GM19438 (cell line): Measurements from ENCODE around the gene POU2AF2.
"Not testable (repeated sequence)": the region's sequence is repeated elsewhere in the genome, so short reads cannot be mapped to it uniquely, and the experiment has no call there.

Experiments used
- ATAC-seq: cut with Tn5 transposase; IDR thresholded peaks from one replicate; pipeline ENCODE4 v1.9.1; 2021; ENCODE audit warnings: low read depth; ENCODE audit not compliant: unreplicated experiment

POU2AF2 gene

GRCh38 chr11:111245425-111245824 is at the start of gene POU2AF2:
Gene POU2AF2, plus strand, starts transcription at chr11:111245725. Its CDS starts 129 bp downstream, at chr11:111245854.
- ATAC-seq: no peak

- no peak for ATAC-seq
Measured at GRCh38 chr11:111200010-111200534, 45.5 kb upstream of the POU2AF2 start.

- ATAC-seq: no peak
Measured at GRCh38 chr11:111204211-111204610, 41.3 kb upstream of the POU2AF2 start.

DNA sequence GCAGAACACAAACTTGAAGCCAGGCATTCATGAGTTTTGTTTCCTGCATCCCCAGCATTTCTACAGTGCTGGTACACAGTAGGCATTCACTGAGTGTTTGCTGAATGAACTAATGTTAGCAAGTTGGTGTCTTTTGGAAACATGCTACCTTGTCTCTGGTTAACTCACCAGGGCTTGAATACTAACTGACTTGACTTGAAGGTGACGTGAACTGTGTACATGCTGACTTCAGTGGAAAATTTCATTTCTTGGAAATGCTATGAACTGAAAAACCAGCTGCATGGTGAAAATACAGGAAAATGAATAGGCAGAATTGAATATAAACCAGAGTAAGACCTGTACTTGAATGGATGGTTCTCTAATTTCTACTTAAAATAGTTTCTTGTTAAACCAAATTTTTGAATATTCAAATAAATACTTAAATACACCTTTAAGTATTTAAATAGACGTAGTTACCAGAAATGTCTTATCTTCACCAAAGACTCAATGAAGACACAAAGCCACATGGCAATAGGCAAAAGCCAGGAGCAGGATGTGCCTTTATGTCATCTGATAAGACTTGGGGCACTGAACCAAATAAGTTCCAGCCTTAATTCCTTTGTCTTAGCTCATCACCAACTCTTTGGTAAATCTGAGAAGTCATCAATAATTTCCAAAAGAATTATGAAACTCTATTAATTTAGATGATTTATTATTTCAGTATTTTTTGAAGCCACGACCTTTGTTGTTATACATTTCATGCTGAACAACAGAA is 39.7 kb upstream of the POU2AF2 start:
- no peak for ATAC-seq

DNA sequence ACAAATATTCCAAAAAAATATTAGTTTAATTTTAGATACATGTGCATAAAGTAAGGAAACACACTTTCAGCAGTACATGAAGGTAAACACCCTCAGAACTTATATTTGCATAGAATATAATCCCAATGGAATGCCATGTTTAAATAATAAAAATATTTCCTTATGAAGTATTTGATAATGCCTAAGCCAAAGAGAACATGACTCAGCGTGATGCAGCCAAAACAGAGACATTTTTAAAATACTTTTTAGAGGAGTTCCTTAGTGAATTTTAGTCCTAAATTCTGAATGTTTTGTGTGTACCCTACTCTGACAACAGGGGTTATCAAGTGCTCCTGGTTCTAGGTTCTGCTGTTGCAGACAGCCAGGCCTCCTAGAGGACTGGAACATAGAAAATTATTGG is 39.1 kb upstream of the POU2AF2 start:
- no peak for ATAC-seq

GRCh38 chr11:111207213-111207612 is 38.3 kb upstream of the POU2AF2 start:
- no peak for ATAC-seq

DNA sequence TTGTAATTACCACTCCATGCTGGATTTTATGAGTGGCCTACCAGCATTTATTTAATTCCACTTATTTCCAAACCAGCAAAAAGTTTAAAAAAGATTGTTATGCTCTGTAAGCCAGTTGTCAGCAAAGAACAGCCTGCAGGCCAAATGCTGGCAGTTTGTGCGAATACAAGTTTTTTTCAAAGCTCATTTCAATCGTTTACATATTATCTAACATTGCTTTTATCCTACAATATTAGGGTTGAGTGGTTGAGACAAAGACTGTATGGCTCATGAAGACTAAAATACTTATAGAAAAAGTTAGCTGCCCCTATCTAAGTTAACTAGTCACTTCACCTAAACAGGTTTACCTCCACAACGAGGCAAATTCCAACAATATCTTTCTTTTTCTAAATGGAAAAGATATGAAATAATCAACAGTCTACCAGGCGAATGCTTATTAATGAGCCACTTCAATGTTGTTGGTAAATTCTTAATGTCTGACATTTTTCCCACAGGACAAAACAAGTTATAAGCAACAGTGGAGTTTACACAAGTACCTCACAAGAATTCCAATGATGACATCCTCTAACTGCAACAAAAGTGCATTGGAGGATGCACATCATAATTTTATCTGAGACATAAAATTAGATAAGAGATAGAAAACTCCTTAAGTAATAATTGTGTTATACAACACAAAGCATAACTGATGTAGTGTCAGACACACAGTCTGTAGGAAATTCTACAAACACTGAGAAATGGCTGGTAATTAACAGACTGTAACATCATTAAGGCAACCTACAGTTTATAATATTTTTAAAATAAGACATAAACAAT is 35.8 kb upstream of the POU2AF2 start:
- no peak for ATAC-seq

- no peak for ATAC-seq
Measured at GRCh38 chr11:111213256-111213655, 32.3 kb upstream of the POU2AF2 start.

DNA sequence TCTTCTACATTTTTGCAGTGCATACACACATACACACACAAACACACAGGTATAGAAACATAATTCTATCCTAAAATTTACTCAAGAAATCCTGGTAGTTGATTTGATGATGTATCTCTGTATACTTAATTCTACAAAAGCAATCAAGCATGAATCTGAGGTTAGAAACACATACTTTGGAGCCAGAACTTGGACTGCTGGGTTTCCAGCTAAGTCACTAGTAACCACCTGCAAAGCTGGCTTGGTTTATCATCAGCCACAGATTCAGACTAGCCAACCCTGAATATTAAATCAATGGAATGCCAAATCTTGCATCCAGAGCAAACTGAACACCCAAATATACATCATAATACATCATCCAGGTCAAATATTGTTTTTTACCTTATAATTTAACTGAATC is 24.8 kb upstream of the POU2AF2 start:
- no peak for ATAC-seq

- no peak for ATAC-seq
Measured at GRCh38 chr11:111221208-111221607, 24.3 kb upstream of the POU2AF2 start.

GRCh38 chr11:111221936-111222335 is 23.6 kb upstream of the POU2AF2 start:
- not testable (repeated sequence) for ATAC-seq

DNA sequence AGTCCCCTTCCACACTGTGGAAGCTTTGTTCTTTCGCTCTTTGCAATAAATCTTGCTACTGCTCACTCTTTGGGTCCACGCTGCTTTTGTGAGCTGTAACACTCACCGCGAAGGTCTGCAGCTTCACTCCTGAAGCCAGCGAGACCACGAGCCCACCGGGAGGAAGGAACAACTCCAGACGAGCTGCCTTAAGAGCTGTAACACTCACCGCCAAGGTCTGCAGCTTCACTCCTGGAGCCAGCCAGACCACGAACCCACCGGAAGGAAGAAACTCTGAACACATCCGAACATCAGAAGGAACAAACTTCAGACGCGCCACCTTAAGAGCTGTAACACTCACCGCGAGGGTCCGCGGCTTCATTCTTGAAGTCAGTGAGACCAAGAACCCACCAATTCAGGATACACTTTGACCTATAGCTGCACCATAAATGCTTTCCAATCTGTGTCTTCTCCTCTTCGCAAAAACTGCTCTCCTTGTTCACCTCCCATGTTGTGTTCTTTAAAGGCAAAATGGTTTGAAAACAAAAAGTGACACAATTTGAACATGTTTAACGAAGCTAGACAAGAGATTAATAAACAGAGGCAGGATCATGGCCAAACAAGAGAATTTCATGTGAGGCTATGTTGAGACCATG is 22.6 kb upstream of the POU2AF2 start:
- ATAC-seq: not testable (repeated sequence)

GRCh38 chr11:111225881-111226280 is 19.6 kb upstream of the POU2AF2 start:
- no peak for ATAC-seq

GRCh38 chr11:111229604-111230003 is 15.9 kb upstream of the POU2AF2 start:
- no peak for ATAC-seq

DNA sequence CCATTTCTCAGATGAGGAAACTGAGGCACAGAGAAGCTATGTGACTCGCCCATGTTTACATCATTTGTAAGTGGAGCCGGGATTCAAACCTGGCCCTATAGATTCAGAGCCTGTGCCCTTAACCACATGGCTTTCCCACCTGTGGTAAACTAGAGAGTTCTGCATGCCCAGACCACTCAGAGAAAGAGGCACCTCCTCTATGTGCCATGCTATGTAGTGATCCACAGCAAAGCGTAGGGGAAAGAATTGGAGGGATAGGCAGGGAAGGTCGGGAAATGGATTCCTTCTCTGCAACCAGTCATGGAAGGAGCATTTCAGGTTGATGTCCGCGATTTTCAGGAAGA is 15.4 kb upstream of the POU2AF2 start:
- peak; percentile 27 for ATAC-seq

GRCh38 chr11:111231836-111232235 is 13.7 kb upstream of the POU2AF2 start:
- ATAC-seq: no peak

GRCh38 chr11:111236383-111236782 is 9.1 kb upstream of the POU2AF2 start:
- no peak for ATAC-seq

DNA sequence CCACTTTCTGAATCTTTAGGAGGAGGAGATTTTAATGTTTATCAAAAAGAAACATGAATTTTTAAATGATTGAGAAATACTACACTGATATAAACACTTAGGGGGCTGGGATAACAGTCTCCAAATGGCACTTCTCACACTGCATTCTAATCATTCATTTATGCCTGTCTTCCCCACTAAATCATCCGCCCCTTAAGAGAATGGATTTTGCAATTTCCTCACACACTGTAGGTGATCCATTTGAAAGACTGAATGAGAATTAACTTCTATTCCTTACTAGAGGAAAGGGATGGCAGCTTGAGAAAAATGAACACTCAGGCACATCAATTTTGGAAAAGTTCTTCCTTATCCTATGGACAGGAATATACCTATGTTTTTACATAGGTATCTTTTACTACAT is 7.6 kb upstream of the POU2AF2 start:
- no peak for ATAC-seq

GRCh38 chr11:111246956-111247355 is 1.4 kb downstream of the POU2AF2 start:
- no peak for ATAC-seq

DNA sequence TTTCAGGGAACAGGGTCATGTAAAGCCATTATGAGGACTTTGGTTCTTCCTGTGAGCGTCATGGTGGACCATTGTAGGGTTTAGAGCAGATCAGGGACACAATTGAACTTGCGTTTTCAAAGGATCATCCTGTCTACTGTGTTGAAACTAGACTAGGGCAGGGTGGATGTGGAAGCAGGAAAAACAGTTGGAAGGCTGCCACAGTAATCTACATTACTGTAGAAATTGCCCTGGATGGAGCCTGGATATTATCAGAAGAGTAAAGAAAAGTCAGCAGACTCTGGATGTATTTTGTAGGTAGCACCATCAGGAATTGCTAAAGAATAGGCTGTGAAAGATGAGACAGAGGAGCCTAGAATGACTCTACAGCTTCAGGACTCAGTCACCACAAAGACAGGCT is 5.4 kb downstream of the POU2AF2 start:
- no peak for ATAC-seq

- no peak for ATAC-seq
Measured at GRCh38 chr11:111253131-111253530, 7.6 kb downstream of the POU2AF2 start.
